Measurements from ENCODE around the gene ENDOU. TPM values are rescaled to one million over a fixed set of nuclear protein-coding genes. Genes with fewer than 3 reads are reported as not detected.

The ENDOU gene
- total RNA-seq, 2 donors from 2014 or later = not detected

GRCh38 chr12:47747596-47748506 is 22.6 kb upstream of the ENDOU start:
- no peak overlapping the region for H3K27ac Mint-ChIP-seq
- no peak for ATAC-seq
- no peak for DNase-seq (ENCODE audit: low spot score in 2 of 2)
- no peaks in the 10 kb centered on the region for H3K9me3 Mint-ChIP-seq
- no peaks in the 10 kb centered on the region for H3K36me3 Mint-ChIP-seq

GRCh38 chr12:47747126-47747525 is 21.8 kb upstream of the ENDOU start:
- no peaks in the 10 kb centered on the region for H3K36me3 Mint-ChIP-seq
- no peak for DNase-seq (ENCODE audit: low spot score in 2 of 2)
- H3K27ac Mint-ChIP-seq = no peak overlapping the region
- H3K9me3 Mint-ChIP-seq = no peaks in the 10 kb centered on the region
- no peak for ATAC-seq

- ATAC-seq = no peak
- Mint-ChIP-seq H3K36me3 (no peaks in the 10 kb centered on the region), H3K27ac (peak overlapping the region in 1 of 2 donors; percentile 81), H3K9me3 (no peaks in the 10 kb centered on the region)
- DNase-seq (ENCODE audit: low spot score in 2 of 2) = no peak
Measured at GRCh38 chr12:47746523-47746922, 21.2 kb upstream of the ENDOU start.

GRCh38 chr12:47746073-47746472 is 20.8 kb upstream of the ENDOU start:
- Mint-ChIP-seq H3K27ac (peak overlapping the region in 1 of 2 donors; percentile 81), H3K9me3 (no peaks in the 10 kb centered on the region), H3K36me3 (no peaks in the 10 kb centered on the region)
- DNase-seq (ENCODE audit: low spot score in 2 of 2) (no peak), ATAC-seq (no peak)

- no peaks in the 10 kb centered on the region for H3K9me3 Mint-ChIP-seq
- H3K36me3 Mint-ChIP-seq = no peaks in the 10 kb centered on the region
- no peak overlapping the region for H3K27ac Mint-ChIP-seq
- no peak for ATAC-seq
- no peak for DNase-seq (ENCODE audit: low spot score in 2 of 2)
Measured at GRCh38 chr12:47745485-47746041, 20.3 kb upstream of the ENDOU start.

- ATAC-seq (no peak), DNase-seq (ENCODE audit: low spot score in 2 of 2) (no peak)
- H3K9me3 Mint-ChIP-seq = no peaks in the 10 kb centered on the region
- no peak overlapping the region for H3K27ac Mint-ChIP-seq
- H3K36me3 Mint-ChIP-seq = no peaks in the 10 kb centered on the region
Measured at GRCh38 chr12:47744778-47745436, 19.6 kb upstream of the ENDOU start.

- peak in 1 of 2 donors; percentile 54 for DNase-seq (ENCODE audit: low spot score in 2 of 2)
- ATAC-seq = peak; percentile 38 to 56
- Mint-ChIP-seq H3K36me3 (no peaks in the 10 kb centered on the region), H3K27ac (no peak overlapping the region), H3K9me3 (no peaks in the 10 kb centered on the region)
Measured at GRCh38 chr12:47744005-47744651, 18.8 kb upstream of the ENDOU start.

GRCh38 chr12:47743311-47743860 is 18.1 kb upstream of the ENDOU start:
- no peak for DNase-seq (ENCODE audit: low spot score in 2 of 2)
- H3K27ac Mint-ChIP-seq = no peak overlapping the region
- H3K9me3 Mint-ChIP-seq = no peaks in the 10 kb centered on the region
- H3K36me3 Mint-ChIP-seq = no peaks in the 10 kb centered on the region
- no peak for ATAC-seq

GRCh38 chr12:47742253-47742825 is 17.0 kb upstream of the ENDOU start:
- no peaks in the 10 kb centered on the region for H3K9me3 Mint-ChIP-seq
- peak; percentile 73 to 89 for DNase-seq (ENCODE audit: low spot score in 2 of 2)
- no peaks in the 10 kb centered on the region for H3K36me3 Mint-ChIP-seq
- peak; percentile 69 to 74 for ATAC-seq
- no peak overlapping the region for H3K27ac Mint-ChIP-seq

GRCh38 chr12:47741340-47741703 is 16.0 kb upstream of the ENDOU start:
- no peak overlapping the region for H3K27ac Mint-ChIP-seq
- H3K36me3 Mint-ChIP-seq = no peaks in the 10 kb centered on the region
- DNase-seq (ENCODE audit: low spot score in 2 of 2) (peak in 1 of 2 donors; percentile 33), ATAC-seq (peak; percentile 46 to 70)
- H3K9me3 Mint-ChIP-seq = no peaks in the 10 kb centered on the region

GRCh38 chr12:47740606-47741339 is 15.5 kb upstream of the ENDOU start:
- DNase-seq (ENCODE audit: low spot score in 2 of 2) (no peak), ATAC-seq (no peak)
- H3K9me3 Mint-ChIP-seq = no peaks in the 10 kb centered on the region
- no peak overlapping the region for H3K27ac Mint-ChIP-seq
- no peaks in the 10 kb centered on the region for H3K36me3 Mint-ChIP-seq

- DNase-seq (ENCODE audit: low spot score in 2 of 2) (no peak), ATAC-seq (no peak)
- no peaks in the 10 kb centered on the region for H3K36me3 Mint-ChIP-seq
- H3K9me3 Mint-ChIP-seq = no peaks in the 10 kb centered on the region
- H3K27ac Mint-ChIP-seq = peak overlapping the region in 1 of 2 donors; percentile 79
Measured at GRCh38 chr12:47739979-47740378, 14.7 kb upstream of the ENDOU start.

GRCh38 chr12:47739297-47739696 is 14.0 kb upstream of the ENDOU start:
- Mint-ChIP-seq H3K36me3 (no peaks in the 10 kb centered on the region), H3K27ac (peak overlapping the region; percentile 6 to 79)
- ATAC-seq = no peak

GRCh38 chr12:47737936-47738594 is 12.8 kb upstream of the ENDOU start:
- Mint-ChIP-seq H3K9me3 (no peaks in the 10 kb centered on the region), H3K36me3 (no peaks in the 10 kb centered on the region), H3K27ac (no peak overlapping the region)
- ATAC-seq (no peak), DNase-seq (ENCODE audit: low spot score in 2 of 2) (no peak)

More at GRCh38 chr12:47739297-47739696, 14.0 kb upstream of the ENDOU start:
- no peaks in the 10 kb centered on the region for H3K9me3 Mint-ChIP-seq
- DNase-seq (ENCODE audit: low spot score in 2 of 2) = no peak

GRCh38 chr12:47736877-47737676 is 11.8 kb upstream of the ENDOU start:
- no peaks in the 10 kb centered on the region for H3K36me3 Mint-ChIP-seq
- peak overlapping the region in 1 of 2 donors; percentile 85 for H3K27ac Mint-ChIP-seq
- ATAC-seq (no peak), DNase-seq (ENCODE audit: low spot score in 2 of 2) (no peak)
- no peaks in the 10 kb centered on the region for H3K9me3 Mint-ChIP-seq
